ENCODE measurements around the gene SREBF1. TPM values are rescaled to one million over a fixed set of nuclear protein-coding genes. Genes with fewer than 3 reads are reported as not detected.

Gene SREBF1
- total RNA-seq, 1 donor from 2014 or later = 85.0 TPM

GRCh38 chr17:17851103-17852002 is 14.6 kb upstream of the SREBF1 start:
- H3K9me3 Mint-ChIP-seq (ENCODE audit: low read depth) = no peaks in the 10 kb centered on the region
- peaks cover 7% of the 10 kb centered on the region for H3K4me1 Mint-ChIP-seq (ENCODE audit: low read depth)
- no peaks in the 10 kb centered on the region for H3K27me3 Mint-ChIP-seq
- peak overlapping the region; percentile 33 for H3K27ac Mint-ChIP-seq
- H3K4me3 Mint-ChIP-seq (ENCODE audit: low read depth) = no peak overlapping the region
- H3K36me3 Mint-ChIP-seq (ENCODE audit: insufficient read depth) = no peaks in the 10 kb centered on the region
- no peak for DNase-seq (ENCODE audit: low spot score, unreplicated experiment)
- TF ChIP-seq CTCF (IDR thresholded peaks at IDR 0.05; ENCODE audit: unreplicated experiment) = no peak

- Mint-ChIP-seq H3K4me1 (ENCODE audit: low read depth) (peaks cover 7% of the 10 kb centered on the region), H3K27ac (no peak overlapping the region), H3K9me3 (ENCODE audit: low read depth) (no peaks in the 10 kb centered on the region), H3K27me3 (no peaks in the 10 kb centered on the region), H3K4me3 (ENCODE audit: low read depth) (no peak overlapping the region), H3K36me3 (ENCODE audit: insufficient read depth) (no peaks in the 10 kb centered on the region)
- DNase-seq (ENCODE audit: low spot score, unreplicated experiment) = no peak
- TF ChIP-seq CTCF (IDR thresholded peaks at IDR 0.05; ENCODE audit: unreplicated experiment) = peak; percentile 17
Observed at GRCh38 chr17:17849845-17850373, 13.1 kb upstream of the SREBF1 start.

GRCh38 chr17:17849147-17849820 is 12.5 kb upstream of the SREBF1 start:
- DNase-seq (ENCODE audit: low spot score, unreplicated experiment) = no peak
- H3K9me3 Mint-ChIP-seq (ENCODE audit: low read depth) = no peaks in the 10 kb centered on the region

GRCh38 chr17:17848311-17849082 is 11.7 kb upstream of the SREBF1 start:
- no peak for TF ChIP-seq CTCF (IDR thresholded peaks at IDR 0.05; ENCODE audit: unreplicated experiment)
- DNase-seq (ENCODE audit: low spot score, unreplicated experiment) = no peak
- H3K27me3 Mint-ChIP-seq = no peaks in the 10 kb centered on the region
- H3K4me3 Mint-ChIP-seq (ENCODE audit: low read depth) = no peak overlapping the region
- no peak overlapping the region for H3K27ac Mint-ChIP-seq
- H3K36me3 Mint-ChIP-seq (ENCODE audit: insufficient read depth) = no peaks in the 10 kb centered on the region
- H3K4me1 Mint-ChIP-seq (ENCODE audit: low read depth) = peaks cover 7% of the 10 kb centered on the region
- no peaks in the 10 kb centered on the region for H3K9me3 Mint-ChIP-seq (ENCODE audit: low read depth)

More at GRCh38 chr17:17849147-17849820, 12.5 kb upstream of the SREBF1 start:
- H3K4me3 Mint-ChIP-seq (ENCODE audit: low read depth) = no peak overlapping the region
- H3K27me3 Mint-ChIP-seq = no peaks in the 10 kb centered on the region
- H3K36me3 Mint-ChIP-seq (ENCODE audit: insufficient read depth) = no peaks in the 10 kb centered on the region
- peaks cover 7% of the 10 kb centered on the region for H3K4me1 Mint-ChIP-seq (ENCODE audit: low read depth)
- no peak for TF ChIP-seq CTCF (IDR thresholded peaks at IDR 0.05; ENCODE audit: unreplicated experiment)
- no peak overlapping the region for H3K27ac Mint-ChIP-seq

- Mint-ChIP-seq H3K36me3 (ENCODE audit: insufficient read depth) (no peaks in the 10 kb centered on the region), H3K4me3 (ENCODE audit: low read depth) (no peak overlapping the region), H3K9me3 (ENCODE audit: low read depth) (no peaks in the 10 kb centered on the region), H3K4me1 (ENCODE audit: low read depth) (peaks cover 7% of the 10 kb centered on the region), H3K27me3 (no peaks in the 10 kb centered on the region), H3K27ac (no peak overlapping the region)
- no peak for DNase-seq (ENCODE audit: low spot score, unreplicated experiment)
- TF ChIP-seq CTCF (IDR thresholded peaks at IDR 0.05; ENCODE audit: unreplicated experiment) = no peak
Observed at GRCh38 chr17:17847726-17848125, 10.9 kb upstream of the SREBF1 start.
